Naive thymus-derived CD4-positive, alpha-beta T cell (primary cell): Measurements from ENCODE around the gene CEACAM19. TPM values are rescaled to one million over a fixed set of nuclear protein-coding genes. Genes with fewer than 3 reads are reported as not detected.
"Not testable (repeated sequence)": the region's sequence is repeated elsewhere in the genome, so short reads cannot be mapped to it uniquely, and the experiment has no call there.

Experiments
- ATAC-seq: fragments of 150-1000 bp; cut with Tn5 transposase; 2 replicates; pipeline ENCODE4 v1.10.0; 2021; ENCODE audit warnings: mild to moderate bottlenecking, moderate library complexity
- CTCF ChIA-PET: fragments of 350-600 bp; sonication (Branson Sonifier 250); formaldehyde crosslinking; loops from one replicate; lab custom pipeline; 2021; ENCODE audit warnings: antibody characterized with exemption; lab: Charles Lee
- POLR2A ChIA-PET: fragments of 350-600 bp; sonication (Branson Sonifier 250); formaldehyde crosslinking; loops from one replicate; lab custom pipeline; 2021; ENCODE audit warnings: antibody characterized with exemption, inconsistent platforms; lab: Charles Lee
- DNase-seq, 9 donors: peaks; one replicate each; pipeline versions ENCODE4 v3.0.0 to v3.0.0-alpha.2; 2020 to 2022; ENCODE audit warnings: mixed read lengths in 1 of 9
- H3K27ac ChIP-seq: one replicate; pipeline ENCODE4 v1.7.0; 2013; ENCODE audit warnings: mild to moderate bottlenecking, low read depth, low read length, moderate library complexity
- H3K27me3 ChIP-seq, 2 donors: one replicate each; pipeline ENCODE4 v1.7.0; 2013; ENCODE audit warnings: low read length in 2 of 2, mild to moderate bottlenecking in 2 of 2, moderate library complexity in 2 of 2; ENCODE audit not compliant: control insufficient read depth in 2 of 2, insufficient read depth in 2 of 2
- H3K36me3 ChIP-seq, 3 experiments: 1 replicate in 2 of 3; 2 replicates in 1 of 3; pipeline ENCODE4 v1.7.0; 2013; ENCODE audit warnings: low read length in 3 of 3, mild to moderate bottlenecking in 3 of 3, moderate library complexity in 1 of 3; ENCODE audit not compliant: insufficient read depth in 3 of 3, control insufficient read depth in 2 of 3
- H3K4me1 ChIP-seq, 2 donors: one replicate each; pipeline ENCODE4 v1.7.0; 2013; ENCODE audit warnings: low read length in 2 of 2, mild to moderate bottlenecking in 2 of 2, moderate library complexity in 1 of 2; ENCODE audit not compliant: control insufficient read depth in 2 of 2, insufficient read depth in 2 of 2
- H3K4me3 ChIP-seq: 2 replicates; pipeline ENCODE4 v1.7.0; 2013; ENCODE audit warnings: mild to moderate bottlenecking, low read length
- H3K9me3 ChIP-seq, 3 experiments: 1 replicate in 2 of 3; 2 replicates in 1 of 3; pipeline ENCODE4 v1.7.0; 2013; ENCODE audit warnings: low read length in 3 of 3; ENCODE audit not compliant: control insufficient read depth in 2 of 3
- H3K27ac Mint-ChIP-seq, 9 donors: one replicate each; pipeline ENCODE4 v1.8.0; 2020 to 2022; ENCODE audit warnings: mixed read lengths in 9 of 9, mild to moderate bottlenecking in 8 of 9, moderate library complexity in 5 of 9, inconsistent platforms in 2 of 9
- H3K27me3 Mint-ChIP-seq, 5 donors: one replicate each; pipeline ENCODE4 v1.8.0; 2021 to 2022; ENCODE audit warnings: mixed read lengths in 5 of 5, mild to moderate bottlenecking in 1 of 5
- H3K36me3 Mint-ChIP-seq, 5 donors: one replicate each; pipeline ENCODE4 v1.8.0; 2020 to 2022; ENCODE audit warnings: mixed read lengths in 5 of 5, mild to moderate bottlenecking in 3 of 5, inconsistent platforms in 1 of 5
- H3K4me1 Mint-ChIP-seq, 7 donors: one replicate each; pipeline ENCODE4 v1.8.0; 2020 to 2022; ENCODE audit warnings: mixed read lengths in 7 of 7, mild to moderate bottlenecking in 3 of 7, inconsistent platforms in 1 of 7
- H3K4me3 Mint-ChIP-seq, 10 donors: one replicate each; pipeline ENCODE4 v1.8.0; 2020 to 2022; ENCODE audit warnings: mild to moderate bottlenecking in 10 of 10, mixed read lengths in 10 of 10, moderate library complexity in 6 of 10, inconsistent platforms in 2 of 10
- H3K9me3 Mint-ChIP-seq, 11 donors: one replicate each; pipeline ENCODE4 v1.8.0; 2020 to 2022; ENCODE audit warnings: mixed read lengths in 11 of 11, mild to moderate bottlenecking in 4 of 11, inconsistent platforms in 1 of 11, moderate library complexity in 1 of 11
- intact Hi-C, 2 donors: fragments of 100-400 bp; cut with micrococcal nuclease; formaldehyde crosslinking; loops; one replicate each; pipeline ENCODE4 v1.15.1; 2023
- polyA plus RNA-seq, 2 donors: library from polyadenylated mRNA; unstranded; fragments of 300-500 nt; fragmentation: Illumina TruSeq; gene quantifications; one replicate each; pipeline ENCODE4 v1.2.3, GENCODE V29; 2021
- total RNA-seq, 6 experiments: library from RNA in 5 of 6; stranded (reverse) in 5 of 6; gene quantifications; 1 replicate in 5 of 6; 2 replicates in 1 of 6; pipeline ENCODE4 v1.2.3 and lab custom pipeline; 2021 to 2026

The CEACAM19 gene
- total and polyA plus RNA-seq, 7 experiments from 2014 or later = 0.63 to 3.4 (median 2.1) TPM; not detected in 2

DNA sequence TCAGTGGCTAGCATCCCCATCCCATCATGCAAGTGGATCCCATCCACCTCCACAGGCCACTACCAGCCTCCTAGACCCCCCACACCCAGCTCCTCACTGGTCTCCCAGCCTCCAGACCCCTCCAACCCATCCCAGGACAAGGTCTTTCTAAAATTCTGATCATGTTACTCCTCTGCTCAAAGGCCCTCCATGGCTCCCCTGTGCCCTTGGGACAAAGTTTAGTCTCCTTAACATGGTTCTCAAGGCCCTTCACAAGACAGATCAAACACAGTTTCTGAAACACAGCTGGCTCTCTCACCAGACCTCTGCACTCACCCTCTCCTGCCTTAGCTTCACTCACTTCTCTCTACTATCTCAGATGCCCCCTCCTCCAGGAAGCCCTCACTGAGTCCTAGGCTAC lies 9.3 kb downstream of the CEACAM19 start:
- CTCF ChIA-PET = no interaction called here
- H3K36me3 Mint-ChIP-seq = no peaks in the 10 kb centered on the region

GRCh38 chr19:44681992-44682790 lies 10.9 kb downstream of the CEACAM19 start:
- Mint-ChIP-seq H3K36me3 (no peaks in the 10 kb centered on the region), H3K4me3 (no peak overlapping the region), H3K27me3 (peaks cover 0 to 17% (median 5%) of the 10 kb centered on the region in 5 donors), H3K9me3 (no peaks in the 10 kb centered on the region), H3K4me1 (peaks cover 5 to 14% (median 6%) of the 10 kb centered on the region in 7 donors), H3K27ac (no peak overlapping the region)
- Histone ChIP-seq H3K4me1 (no peaks in the 10 kb centered on the region), H3K4me3 (no peak overlapping the region), H3K27me3 (no peaks in the 10 kb centered on the region), H3K9me3 (no peaks in the 10 kb centered on the region), H3K36me3 (no peaks in the 10 kb centered on the region), H3K27ac (no peak overlapping the region)
- intact Hi-C loops = no loop called here
- POLR2A ChIA-PET = interaction anchor here (0.6 kb wide), 1 partner anchor 61 kb away, joined by 3 read pairs; no protein-coding TSS in a partner anchor
- CTCF ChIA-PET = no interaction called here
- no peak for DNase-seq
- ATAC-seq = no peak

More for the DNA sequence above, 9.3 kb downstream of the CEACAM19 start:
- intact Hi-C loops = no loop called here
- no peak overlapping the region for H3K4me3 ChIP-seq
- H3K9me3 ChIP-seq = no peaks in the 10 kb centered on the region
- H3K4me3 Mint-ChIP-seq = no peak overlapping the region
- H3K27ac ChIP-seq = no peak overlapping the region
- peaks cover 0 to 12% (median 5%) of the 10 kb centered on the region in 5 donors for H3K27me3 Mint-ChIP-seq
- no peak overlapping the region for H3K27ac Mint-ChIP-seq
- H3K9me3 Mint-ChIP-seq = no peaks in the 10 kb centered on the region
- H3K36me3 ChIP-seq = no peaks in the 10 kb centered on the region
- no peak for DNase-seq
- no peak for ATAC-seq
- peaks cover 5 to 12% (median 6%) of the 10 kb centered on the region in 7 donors for H3K4me1 Mint-ChIP-seq
- H3K4me1 ChIP-seq = no peaks in the 10 kb centered on the region
- H3K27me3 ChIP-seq = no peaks in the 10 kb centered on the region
- POLR2A ChIA-PET = no interaction called here

- POLR2A ChIA-PET = no interaction called here
- peaks cover 3 to 18% (median 7%) of the 10 kb centered on the region in 5 donors for H3K27me3 Mint-ChIP-seq
- H3K27me3 ChIP-seq = no peaks in the 10 kb centered on the region
Observed at GRCh38 chr19:44682807-44683206, 11.5 kb downstream of the CEACAM19 start.

GRCh38 chr19:44683434-44684210 lies 12.3 kb downstream of the CEACAM19 start:
- H3K9me3 ChIP-seq = no peaks in the 10 kb centered on the region
- Mint-ChIP-seq H3K4me3 (no peak overlapping the region), H3K36me3 (no peaks in the 10 kb centered on the region), H3K4me1 (peaks cover 5 to 14% (median 6%) of the 10 kb centered on the region in 7 donors), H3K27me3 (peaks cover 4 to 21% (median 9%) of the 10 kb centered on the region in 5 donors), H3K27ac (peak overlapping the region in 1 of 9 donors; percentile 45), H3K9me3 (no peaks in the 10 kb centered on the region)
- H3K4me3 ChIP-seq = no peak overlapping the region
- intact Hi-C loops = no loop called here
- H3K4me1 ChIP-seq = no peaks in the 10 kb centered on the region
- H3K27me3 ChIP-seq = no peaks in the 10 kb centered on the region
- ATAC-seq (no peak), DNase-seq (no peak)
- H3K27ac ChIP-seq = no peak overlapping the region
- no peaks in the 10 kb centered on the region for H3K36me3 ChIP-seq
- ChIA-PET POLR2A (no interaction called here), CTCF (interaction anchor here (0.6 kb wide), 1 partner anchor 45 kb away, joined by 7 read pairs; no protein-coding TSS in a partner anchor)

More at GRCh38 chr19:44682807-44683206, 11.5 kb downstream of the CEACAM19 start:
- H3K27ac Mint-ChIP-seq = peak overlapping the region in 1 of 9 donors; percentile 2
- H3K9me3 Mint-ChIP-seq = no peaks in the 10 kb centered on the region
- ATAC-seq (no peak), DNase-seq (no peak)
- peaks cover 5 to 14% (median 6%) of the 10 kb centered on the region in 7 donors for H3K4me1 Mint-ChIP-seq
- no peak overlapping the region for H3K4me3 Mint-ChIP-seq
- no peaks in the 10 kb centered on the region for H3K9me3 ChIP-seq
- no peaks in the 10 kb centered on the region for H3K36me3 Mint-ChIP-seq
- no peaks in the 10 kb centered on the region for H3K36me3 ChIP-seq
- H3K27ac ChIP-seq = no peak overlapping the region
- H3K4me1 ChIP-seq = no peaks in the 10 kb centered on the region
- CTCF ChIA-PET = interaction anchor here (0.6 kb wide), 1 partner anchor 46 kb away, joined by 7 read pairs; no protein-coding TSS in a partner anchor
- H3K4me3 ChIP-seq = no peak overlapping the region
- intact Hi-C loops = no loop called here

GRCh38 chr19:44684396-44684795 lies 13.1 kb downstream of the CEACAM19 start:
- H3K4me3 Mint-ChIP-seq, H3K4me1 ChIP-seq, H3K9me3 ChIP-seq, H3K36me3 ChIP-seq, H3K27me3 ChIP-seq, H3K27ac ChIP-seq, CTCF ChIA-PET, intact Hi-C loops, H3K4me3 ChIP-seq, POLR2A ChIA-PET, H3K9me3 Mint-ChIP-seq, ATAC-seq, DNase-seq, H3K36me3 Mint-ChIP-seq: not testable (repeated sequence)
- Mint-ChIP-seq H3K4me1 (peaks cover 5 to 19% (median 10%) of the 10 kb centered on the region in 7 donors), H3K27ac (peak overlapping the region in 1 of 9 donors; percentile 45), H3K27me3 (peaks cover 5 to 21% (median 9%) of the 10 kb centered on the region in 5 donors)

DNA sequence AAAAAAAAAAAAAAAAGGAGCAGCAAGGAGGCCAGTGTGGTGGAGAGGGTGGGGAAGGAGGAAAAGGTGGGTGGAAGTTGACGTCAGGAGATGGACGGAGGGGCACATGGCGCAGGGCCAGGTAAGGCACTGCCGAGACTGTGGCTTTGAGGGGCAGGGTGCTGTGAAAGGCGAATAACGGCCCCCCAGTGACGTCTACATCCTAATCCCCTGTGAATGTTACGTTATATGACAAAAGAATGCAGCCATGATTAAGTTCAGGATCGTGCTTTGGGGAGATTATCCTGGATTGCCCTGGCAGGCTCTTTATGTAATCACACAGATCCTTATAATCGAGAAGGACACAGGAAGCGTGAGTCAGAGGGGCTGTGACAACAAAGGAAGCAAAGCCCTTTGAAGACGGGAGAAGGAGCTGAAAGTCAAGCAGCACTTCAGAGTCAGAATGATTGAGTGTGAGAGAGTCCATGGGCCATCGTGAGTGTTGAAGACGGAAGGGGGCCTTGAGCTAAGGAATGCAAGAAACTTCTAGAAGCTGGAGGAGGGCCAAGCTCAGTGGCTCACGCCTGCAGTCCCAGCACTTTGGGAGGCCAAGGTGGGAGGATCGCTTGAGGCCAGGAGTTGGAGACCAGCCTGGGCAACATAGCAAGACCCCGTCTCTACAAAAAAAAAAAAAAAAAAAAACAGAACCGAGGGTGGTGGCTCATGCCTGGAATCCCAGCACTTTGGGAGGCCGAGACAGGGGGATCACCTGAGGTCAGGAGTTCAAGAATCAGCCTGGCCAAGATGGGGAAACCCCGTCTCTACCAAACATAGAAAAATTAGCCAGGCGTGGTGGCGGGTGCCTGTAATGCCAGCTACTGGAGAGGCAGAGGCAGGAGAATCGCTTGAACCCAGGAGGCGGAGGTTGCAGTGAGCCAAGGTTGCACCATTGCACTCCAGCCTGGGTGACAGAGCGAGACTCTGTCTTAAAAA lies 13.9 kb downstream of the CEACAM19 start:
- H3K27ac Mint-ChIP-seq = peak overlapping the region in 1 of 9 donors; percentile 8
- intact Hi-C loops = loop anchor here in 1 of 2 donors (5.0 kb wide), 1 partner anchor 267 kb away; no protein-coding TSS in a partner anchor

More for the DNA sequence above, 13.9 kb downstream of the CEACAM19 start:
- ChIA-PET POLR2A (no interaction called here), CTCF (no interaction called here)
- Histone ChIP-seq H3K36me3 (no peaks in the 10 kb centered on the region), H3K4me1 (peaks cover 0 to 3% of the 10 kb centered on the region in 2 donors), H3K27ac (no peak overlapping the region), H3K27me3 (no peaks in the 10 kb centered on the region), H3K4me3 (no peak overlapping the region), H3K9me3 (no peaks in the 10 kb centered on the region)
- Mint-ChIP-seq H3K36me3 (no peaks in the 10 kb centered on the region), H3K9me3 (no peaks in the 10 kb centered on the region), H3K27me3 (peaks cover 5 to 21% (median 9%) of the 10 kb centered on the region in 5 donors), H3K4me3 (peak overlapping the region in 1 of 10 donors; percentile 27), H3K4me1 (peaks cover 9 to 27% (median 13%) of the 10 kb centered on the region in 7 donors)
- ATAC-seq (peak; percentile 8), DNase-seq (no peak)
